Bone marrow (tissue), 2 donors: ENCODE data around the gene NAV1.

Source experiments
- DNase-seq, 2 donors: peaks; one replicate each; lab custom pipeline; 2025; lab: John Stamatoyannopoulos, UW

NAV1 gene

DNA sequence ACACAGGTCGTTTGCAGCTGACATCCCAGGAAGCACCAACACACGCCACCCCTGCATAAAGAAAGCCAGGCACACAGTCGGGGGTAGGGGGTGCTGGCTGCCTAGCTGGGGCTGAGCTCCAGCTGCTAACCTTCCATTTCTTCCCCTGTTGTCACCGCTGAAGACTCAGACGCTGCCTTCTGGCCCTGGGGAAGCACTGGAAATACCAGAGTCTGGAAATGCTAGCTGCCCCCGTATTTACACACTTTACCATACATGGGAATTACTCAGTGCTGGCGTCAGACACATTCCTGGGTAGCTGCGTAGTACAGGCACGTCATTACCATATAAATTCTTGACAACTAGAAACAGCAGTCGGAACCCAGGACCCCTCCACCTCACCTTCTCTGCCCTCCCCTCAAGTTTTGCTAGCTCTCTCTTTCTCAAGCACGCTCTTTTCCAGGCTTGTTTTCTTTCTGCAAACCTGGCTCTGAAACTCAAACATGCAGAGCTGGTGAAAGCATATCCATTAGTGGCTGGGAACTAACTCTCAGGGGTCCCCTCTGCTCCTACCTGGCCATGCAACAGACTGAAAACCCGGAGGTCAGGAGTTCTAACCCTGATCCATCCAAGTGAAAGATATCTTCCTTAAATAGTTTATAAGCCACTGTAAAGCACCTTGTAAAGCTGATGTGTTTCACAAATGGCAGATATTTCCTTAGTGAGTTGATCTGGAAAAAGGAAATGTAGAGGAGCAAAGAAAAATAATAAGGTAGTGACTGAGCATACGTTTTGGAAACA lies 35.3 kb upstream of the NAV1 start:
- DNase-seq, result no peak

DNA sequence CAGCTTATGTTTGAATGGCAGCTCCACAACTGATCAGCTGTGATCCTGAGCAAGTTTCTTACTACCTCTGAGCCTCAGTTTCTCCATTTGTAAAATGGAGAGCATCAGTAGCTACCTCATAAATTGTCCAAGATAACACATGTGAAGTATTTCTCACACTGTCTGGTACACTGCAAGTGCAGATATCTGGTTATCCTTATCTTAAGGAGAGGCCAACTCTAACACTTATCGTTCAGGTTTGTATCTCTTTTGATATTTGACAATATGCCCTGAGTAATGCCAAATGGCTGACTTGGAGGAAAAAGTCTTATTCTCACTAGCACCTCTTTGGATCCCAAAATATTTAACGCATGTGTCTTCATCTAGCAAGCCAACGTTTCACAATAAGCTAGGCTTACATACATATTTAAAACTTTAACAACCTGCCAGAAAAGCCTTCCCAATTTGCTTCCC lies 34.7 kb upstream of the NAV1 start:
- DNase-seq, result no peak

DNA sequence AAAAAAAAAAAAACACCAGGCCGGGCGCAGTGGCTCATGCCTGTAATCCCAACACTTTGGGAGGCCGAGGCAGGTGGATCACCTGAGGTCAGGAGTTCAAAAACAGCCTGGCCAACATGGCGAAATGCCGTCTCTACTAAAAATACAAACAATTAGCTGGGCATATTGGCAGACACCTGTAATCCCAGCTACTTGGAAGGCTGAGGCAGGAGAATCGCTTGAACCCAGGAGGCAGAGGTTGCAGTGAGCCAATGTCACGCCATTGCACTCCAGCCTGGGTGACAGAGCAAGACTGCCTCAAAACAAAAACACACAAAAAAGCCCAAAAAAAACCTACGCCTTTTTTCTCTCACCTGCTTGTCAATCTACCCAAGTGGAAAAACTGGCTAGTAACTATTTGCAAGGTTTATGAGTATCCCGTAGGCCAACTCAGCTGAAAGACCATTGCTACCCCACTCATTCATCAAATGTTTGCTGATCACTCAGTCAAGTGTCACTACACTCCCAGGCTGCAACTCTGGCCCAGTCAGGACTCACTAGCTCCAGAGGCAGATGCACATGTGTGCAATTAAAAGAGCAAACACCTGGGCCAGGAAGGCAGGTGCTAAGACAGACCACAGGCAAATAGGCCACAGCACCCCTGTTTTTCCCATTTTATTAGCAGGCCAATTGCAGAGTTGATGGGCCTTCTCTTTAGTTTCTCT lies 34.0 kb upstream of the NAV1 start:
- DNase-seq, result no peak

DNA sequence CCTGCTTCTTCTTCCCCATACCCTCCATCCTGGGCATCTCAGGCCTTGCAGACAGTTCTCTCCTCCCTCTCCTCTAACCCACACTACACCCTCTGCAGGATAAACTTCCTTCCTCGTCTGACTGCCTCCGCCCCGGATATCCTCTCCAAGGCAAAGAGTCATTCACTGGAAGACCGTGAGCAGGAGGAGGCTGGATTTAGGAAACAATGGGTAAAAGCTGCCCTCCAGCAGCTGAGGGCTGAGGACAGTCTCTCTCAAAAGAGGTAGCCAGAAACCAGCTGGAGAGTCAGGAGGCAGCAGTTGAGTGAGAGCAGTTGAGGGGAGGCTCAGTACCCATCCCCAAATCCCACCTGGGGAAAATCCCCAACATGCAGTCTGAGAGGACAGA lies 33.4 kb upstream of the NAV1 start:
- DNase-seq, result no peak

DNA sequence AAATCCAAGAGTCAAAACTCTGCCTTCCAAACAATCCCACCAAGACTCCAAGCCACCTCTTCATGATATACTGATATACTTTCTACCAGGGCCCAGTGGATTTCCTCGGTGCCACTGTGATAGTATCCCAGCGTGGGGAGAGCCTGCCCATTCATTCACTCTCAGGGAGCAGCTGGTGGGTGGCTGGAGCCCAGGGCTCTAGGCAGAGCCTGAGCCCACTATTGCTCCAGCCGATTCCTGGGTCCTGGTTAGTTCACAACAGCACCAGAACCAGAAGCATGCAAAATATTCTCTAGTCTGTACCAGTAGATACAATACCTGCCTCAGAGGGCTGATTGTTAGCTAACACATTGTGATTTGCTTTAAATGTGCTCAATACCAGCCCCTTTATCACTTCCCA lies 32.8 kb upstream of the NAV1 start:
- DNase-seq, result no peak

DNA sequence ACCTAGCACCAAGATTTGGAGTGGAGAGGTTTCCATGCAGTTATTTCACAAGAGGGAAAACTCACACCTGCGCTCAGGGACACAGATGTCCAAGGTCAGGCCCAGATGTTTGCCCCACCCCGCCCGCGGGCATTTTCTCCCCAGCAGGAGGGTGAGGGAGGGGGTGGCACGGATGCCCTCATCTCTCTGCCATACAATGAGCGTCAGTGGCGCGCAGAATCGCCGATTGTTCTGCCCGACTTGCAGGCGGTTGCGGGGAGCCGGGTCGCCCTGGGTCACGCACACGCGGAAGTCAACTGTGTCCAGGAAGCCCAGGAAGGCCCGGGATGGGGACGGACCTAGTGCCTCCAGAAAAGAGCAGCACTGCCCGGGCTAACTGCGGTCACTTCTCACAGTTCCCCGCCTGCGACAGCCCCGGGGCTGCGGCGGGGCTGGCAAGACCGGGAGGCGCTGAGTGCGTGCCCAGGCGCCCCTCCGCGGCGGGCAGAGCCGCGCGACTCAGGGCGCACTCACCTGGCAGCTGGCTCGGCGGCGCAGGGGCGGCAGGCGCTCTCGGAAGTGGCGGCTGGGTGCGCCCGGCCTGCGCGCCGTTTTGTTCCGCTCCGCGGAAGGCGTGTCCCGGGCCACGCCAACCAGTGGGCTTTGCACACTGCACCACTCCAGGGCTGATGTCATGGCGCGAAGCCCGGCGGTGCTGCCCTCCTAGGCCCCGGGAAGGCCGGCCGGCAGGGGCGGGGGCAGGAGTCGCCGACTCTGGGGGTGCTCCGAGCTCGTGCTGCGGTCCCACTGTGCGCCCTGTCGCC lies 32.2 kb upstream of the NAV1 start, which contains the start of gene CSRP1:
CSRP1 (minus strand) TSS at position 567 of the 803 bp plus-strand sequence. CDS start 10,820 bp downstream, outside the sequence.
- DNase-seq, result peak; percentile 53

DNA sequence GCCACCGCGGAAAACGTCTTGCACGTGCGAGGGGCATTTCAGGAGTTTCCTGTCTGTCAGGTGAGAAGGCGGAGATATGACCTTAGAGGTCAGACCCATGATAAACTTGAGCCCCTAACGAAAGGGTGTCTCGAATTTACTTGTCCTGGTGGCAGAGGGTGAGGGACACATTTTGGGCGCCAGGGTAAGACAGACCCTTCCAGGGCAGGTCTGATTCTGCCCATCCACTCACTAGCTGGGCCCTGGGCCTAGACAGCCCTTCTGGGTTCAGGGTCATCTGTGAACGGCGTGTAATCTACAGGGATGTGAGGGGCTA lies 31.6 kb upstream of the NAV1 start:
- no peak for DNase-seq

DNA sequence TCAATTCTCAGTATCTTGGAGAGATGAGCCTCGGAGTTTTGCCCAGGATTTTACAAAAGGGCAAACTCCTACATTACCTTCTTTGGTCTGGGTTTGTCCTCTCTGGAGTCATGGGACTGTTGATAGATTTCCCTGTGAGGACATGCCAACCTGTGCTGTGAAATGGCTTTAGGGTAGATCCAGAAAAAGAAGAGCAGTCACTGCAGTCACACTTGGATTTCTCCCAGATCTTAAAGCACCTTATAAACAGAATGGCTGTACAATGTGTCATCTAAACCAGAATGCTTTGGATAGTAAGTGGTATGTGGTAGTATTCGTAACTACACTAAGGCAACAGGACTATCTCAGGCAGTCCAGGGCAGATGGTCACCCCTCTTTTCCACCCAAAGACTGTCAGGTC lies 30.1 kb upstream of the NAV1 start:
- DNase-seq, result no peak

DNA sequence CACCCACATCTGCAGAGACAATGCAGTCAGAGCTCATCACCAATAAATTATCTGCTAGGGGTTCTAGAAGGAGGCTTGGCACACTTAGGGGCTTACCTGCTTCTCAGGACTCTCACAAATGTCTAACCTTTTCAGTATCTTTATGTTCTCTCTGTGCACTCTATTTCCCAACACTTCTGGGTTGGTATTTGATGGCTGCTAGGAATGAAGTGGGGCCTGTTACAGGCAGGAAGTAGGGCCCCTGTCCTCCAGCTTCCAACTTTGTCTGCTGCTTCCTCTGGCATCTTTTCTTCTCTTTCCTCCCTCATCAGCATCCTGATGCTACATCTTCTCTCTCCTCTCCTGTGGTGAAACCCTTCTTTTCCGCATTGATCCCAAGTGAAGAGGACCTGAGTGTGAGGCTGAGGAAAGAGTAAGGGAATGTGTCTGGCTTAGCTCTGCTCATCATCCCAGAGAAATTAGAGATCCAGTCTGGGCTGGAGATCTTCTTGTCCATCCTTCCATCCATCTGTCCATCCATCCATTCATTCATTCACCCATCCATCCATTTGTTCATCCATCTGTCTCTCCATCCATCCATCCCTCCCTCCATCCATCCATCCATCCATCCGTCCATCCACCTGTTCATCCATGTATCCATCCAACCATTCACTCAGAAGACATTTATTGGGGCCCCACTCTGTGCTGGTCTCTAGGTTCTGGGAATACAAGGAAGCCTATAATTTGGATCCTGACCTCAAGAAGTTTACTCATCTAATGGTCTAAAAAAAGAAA lies 29.1 kb upstream of the NAV1 start:
- DNase-seq, result no peak

DNA sequence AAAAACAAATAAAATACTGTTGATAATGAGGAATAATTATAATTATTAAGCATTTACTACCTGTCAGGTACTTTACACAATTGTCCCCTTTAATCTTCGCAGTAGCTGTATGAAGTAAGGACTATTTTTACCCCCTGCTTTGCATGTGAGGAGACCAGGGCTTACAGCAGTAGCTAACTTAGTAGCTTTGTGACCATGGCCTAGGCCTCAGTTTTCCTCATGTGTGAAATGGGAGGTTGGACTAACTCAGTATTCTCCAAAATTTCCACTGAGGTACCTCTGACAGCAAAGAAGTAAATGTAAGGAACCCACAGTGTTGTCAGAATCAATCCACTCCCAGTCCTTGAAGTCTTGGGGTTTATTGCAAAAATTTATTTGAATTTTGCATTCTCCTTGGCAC lies 28.2 kb upstream of the NAV1 start:
- no peak for DNase-seq

DNA sequence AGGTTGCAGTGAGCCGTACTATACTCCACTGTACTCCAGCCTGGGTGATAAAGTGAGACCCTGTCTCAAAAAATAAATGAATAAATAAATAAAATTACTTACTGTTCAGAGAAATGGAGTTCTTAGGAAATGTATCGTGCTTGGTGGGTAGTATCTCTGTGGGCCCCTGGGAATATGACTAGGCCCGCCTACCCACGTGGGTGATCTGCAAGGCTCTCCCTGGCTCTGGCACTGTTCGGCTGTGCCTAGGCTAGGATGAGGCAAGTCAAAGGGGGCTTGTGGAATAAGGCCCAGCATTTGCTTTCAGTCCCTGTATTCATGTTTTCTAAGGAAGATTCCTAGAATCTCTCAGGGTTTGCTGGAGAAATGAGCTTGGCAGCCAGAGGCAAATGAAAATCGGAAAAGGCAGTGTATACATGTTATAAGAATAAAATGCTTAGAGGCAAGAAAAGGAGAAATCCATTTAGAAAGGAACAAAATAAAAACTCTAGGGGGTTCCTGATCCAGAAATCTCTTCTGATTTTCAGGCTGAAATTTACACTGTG lies 27.5 kb upstream of the NAV1 start:
- no peak for DNase-seq

DNA sequence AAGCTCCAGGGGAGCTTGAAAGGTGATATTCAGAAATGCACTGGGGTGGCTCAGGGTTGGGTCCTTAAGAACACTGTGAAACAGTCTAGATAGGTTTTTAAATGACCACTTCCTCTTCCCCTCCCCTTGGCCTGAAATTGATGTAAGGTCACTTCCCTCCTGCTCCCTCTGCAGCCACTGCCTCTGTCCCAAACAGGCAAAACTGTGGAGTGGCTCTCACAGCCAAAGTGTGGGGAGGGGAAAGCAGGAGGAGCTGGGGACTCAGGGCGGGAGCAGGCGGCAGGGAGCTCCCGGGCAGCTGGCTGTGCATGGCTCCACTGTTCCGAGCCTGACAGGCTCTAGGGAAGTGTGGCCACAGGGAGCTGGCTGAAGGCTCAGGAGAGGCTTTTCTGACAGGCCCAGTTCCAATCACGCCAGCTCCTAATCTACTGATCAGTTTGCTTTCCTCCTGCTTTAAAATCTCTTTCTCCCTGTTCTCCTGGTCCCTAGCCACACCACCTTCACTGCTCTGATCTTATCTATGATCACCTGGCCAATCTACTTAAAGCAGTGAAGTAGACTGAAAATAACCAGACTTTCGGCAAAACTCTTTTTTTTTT lies 26.9 kb upstream of the NAV1 start:
- DNase-seq, result peak in 1 of 2 donors; percentile 12

DNA sequence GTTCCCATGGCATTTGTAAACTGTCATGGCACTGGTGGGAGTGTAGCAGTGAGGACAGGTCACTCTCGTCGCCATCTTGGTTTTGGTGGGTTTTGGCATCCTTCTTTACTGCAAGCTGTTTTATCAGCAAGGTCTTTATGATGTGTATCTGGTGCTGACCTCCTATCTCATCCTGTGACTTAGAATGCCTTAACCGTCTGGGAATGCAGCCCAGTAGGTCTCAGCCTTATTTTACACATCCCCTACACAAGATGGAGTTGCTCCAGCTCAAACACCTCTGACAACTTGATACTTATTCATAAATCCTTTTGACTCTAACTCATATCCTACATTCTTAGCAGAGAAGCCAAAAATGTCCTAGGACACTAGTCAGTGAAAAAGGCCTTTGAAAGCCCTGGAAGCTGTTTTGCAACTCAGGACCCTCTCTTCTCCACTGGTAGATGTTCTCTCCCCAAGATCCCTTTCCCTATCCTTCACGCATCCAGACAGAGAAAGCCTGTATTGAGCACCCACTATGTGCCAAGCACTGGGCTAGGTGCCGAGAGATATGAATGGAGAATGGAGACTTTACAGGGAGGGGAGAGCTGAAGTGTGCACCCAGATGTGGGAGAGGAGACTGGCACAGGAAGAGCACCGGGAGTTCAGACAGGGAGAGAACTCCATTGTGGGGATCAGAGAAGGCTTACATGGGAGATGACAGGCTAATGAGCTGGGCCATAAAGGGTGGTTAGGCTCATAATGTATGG lies 25.3 kb upstream of the NAV1 start:
- DNase-seq, result no peak

DNA sequence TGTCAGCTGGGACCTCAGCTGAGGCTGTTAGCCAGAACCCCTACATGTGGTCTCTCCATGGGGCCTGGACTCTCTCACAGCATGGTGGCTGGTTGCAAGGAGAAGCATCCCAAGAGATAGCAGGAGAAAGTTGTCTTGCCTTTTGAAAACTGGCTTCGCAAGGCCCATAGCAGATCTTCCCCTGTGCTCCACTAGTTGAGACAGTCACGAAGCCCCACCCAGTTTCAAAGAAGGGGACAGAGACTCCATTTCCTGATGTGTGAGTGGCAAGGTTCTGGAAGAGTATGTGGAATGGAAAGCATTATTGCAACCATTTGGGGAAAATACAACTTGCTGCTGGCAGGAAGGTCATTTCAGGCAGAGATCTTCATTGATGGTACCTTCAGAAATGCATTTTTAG lies 24.5 kb upstream of the NAV1 start:
- no peak for DNase-seq

DNA sequence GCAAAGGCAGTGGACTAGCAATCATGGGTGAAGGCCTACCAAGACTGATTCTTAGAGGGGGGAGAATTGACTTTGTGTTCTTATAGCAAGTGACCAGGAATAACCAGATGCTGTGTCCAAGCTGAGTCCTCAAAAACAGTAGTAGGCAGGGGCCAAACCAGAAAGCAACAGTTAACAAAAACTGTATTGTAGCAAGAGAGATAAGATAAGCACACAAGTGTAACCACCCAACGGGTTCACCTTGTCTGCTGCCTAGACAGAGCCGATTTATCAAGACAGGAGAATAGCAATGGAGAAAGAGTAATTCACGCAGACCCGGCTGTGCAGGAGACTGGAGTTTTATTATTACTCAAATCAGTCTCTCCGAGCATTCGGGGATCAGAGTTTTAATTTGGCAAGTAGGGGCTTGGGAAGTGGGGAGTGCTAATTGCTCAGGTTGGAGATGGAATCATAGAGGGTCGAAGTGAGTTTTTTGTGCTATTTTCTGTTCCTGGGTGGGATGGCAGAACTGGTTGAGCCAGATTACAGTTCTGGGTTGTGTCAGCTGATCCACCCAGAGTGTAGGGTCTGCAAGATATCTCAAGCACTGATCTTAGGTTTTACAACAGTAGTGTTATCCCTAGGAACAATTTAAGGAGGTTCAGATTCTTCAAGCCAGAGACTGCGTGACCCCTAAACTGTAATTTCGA lies 23.7 kb upstream of the NAV1 start:
- no peak for DNase-seq

DNA sequence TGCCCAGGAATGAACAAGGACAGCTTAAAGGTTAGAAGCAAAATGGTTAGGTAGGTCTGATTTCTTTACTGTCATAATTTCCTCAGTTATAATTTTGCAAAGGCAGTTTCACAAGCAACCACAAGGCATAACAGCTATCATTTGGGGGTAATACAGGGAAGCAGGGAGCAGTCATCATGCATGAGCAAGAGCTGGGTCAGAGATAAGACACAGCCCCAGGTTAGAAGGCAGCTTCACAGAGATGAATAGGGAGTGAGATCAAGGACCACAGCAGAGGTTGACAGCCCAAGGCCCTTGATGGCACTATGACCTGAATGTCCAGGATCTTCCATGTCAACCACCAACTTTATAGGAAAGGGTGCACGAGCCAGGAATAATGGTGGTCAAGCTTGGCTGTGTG lies 23.0 kb upstream of the NAV1 start:
- DNase-seq, result no peak

DNA sequence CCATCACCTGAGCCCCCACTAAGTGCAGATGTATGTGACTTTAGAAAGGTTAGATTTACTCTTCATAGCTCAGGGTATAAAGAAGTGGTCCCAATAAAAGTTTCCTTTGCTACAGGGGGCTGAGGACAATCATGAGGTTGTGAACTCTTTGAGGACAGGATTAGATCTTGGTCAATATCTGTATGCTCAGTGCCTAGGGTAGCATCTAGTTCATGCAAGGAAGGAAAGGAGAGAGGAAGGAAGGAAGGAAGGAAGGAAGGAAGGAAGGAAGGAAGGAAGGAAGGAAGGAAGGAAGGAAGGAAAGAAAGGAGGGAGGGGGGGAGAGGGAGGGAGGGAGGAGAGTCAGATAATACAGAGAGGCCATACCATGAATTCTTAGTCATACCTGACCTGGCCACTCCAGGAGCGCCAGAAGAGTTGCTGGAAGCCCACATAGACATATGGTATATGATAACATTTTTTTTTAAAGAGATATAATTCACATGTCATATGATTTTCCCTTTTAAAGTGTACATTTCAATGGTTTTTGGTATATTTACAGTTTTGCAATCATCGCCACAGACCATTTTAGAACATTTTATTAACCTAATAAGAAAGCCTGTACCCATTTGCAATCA lies 22.3 kb upstream of the NAV1 start:
- no peak for DNase-seq

DNA sequence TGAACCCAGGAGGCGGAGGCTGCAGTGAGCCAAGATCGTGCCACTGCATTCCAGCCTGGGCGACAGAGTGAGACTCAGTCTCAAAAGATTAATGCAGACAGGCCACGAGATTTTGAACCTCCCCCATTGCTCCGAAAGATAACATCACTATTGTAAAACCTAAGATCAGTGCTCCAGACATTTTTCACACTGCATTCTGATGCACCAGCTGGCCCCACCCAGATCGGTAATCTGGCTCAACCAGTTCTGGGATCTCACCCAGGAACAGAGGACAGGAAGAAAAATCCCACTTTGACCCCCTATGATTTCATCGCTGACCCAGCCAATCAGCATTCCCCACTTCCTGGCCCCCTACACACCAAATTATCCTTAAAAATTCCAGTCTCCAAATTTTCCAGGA lies 21.3 kb upstream of the NAV1 start:
- DNase-seq, result no peak

DNA sequence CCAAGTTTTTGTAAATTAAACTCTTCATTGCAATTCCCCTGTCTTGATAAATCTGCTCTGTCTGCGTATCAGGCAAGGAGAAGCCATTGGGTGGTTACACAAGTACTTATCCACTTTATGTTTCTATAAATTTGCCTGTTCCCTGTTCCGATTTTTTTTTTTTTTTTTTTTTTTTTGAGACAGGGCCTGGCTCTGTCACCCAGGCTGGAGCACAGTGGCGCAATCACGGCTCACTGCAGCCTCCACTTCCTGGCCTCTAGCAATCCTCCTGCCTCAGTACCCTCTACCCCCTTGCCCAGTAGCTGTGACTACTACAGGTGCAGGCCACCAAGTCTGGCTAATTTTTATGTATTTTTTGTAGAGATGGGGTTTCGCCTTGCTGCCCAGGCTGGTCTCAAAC lies 20.9 kb upstream of the NAV1 start:
- DNase-seq, result no peak
